Measurements from ENCODE around the gene ARHGEF35. TPM values are rescaled to one million over a fixed set of nuclear protein-coding genes. Genes with fewer than 3 reads are reported as not detected.
"Not testable (repeated sequence)": the region's sequence is repeated elsewhere in the genome, so short reads cannot be mapped to it uniquely, and the experiment has no call there.

The ARHGEF35 gene
- 1 to 10 TPM; 4.8 to 5.2 TPM for total RNA-seq
- polyA plus RNA-seq = 1 to 10 TPM; 2.0 to 2.8 TPM

DNA sequence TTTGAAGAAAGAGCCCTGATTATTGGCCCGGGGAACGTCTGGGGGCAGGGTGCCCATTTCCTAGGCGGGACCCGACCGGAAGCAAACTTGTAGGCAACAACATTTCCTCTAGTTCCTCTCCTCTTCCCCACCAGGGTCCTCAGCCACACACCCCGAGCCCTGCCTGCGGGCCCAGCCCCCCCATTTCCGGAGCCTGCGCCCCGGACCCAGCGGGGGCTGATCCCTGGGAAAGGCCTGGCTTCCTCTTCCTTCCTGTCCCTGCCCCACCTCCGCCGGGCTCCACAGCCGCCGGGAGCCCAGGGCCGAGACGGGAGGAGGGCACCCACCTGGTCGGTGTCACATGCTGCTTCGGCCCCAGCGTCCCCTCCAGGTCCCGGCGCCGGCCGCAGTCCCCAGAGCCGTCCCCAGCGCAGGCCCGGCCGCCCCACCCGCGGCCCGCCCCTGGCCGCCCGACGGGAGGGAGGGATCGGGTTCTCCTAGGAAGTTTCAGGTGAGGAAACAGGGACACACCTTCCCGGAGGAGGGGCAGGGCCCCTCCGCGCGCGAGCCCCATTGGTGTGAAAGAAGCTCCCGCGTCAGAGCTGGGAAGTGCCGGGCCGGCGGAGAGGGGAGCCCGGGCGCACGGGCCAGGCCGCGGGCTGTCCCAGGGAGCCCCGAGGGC, at the start of gene ARHGEF35:
ARHGEF35 (minus strand) TSS at position 622 of the 661 bp plus-strand sequence. CDS start 7,450 bp downstream, outside the sequence.
- H3K27ac ChIP-seq (ENCODE audit: low read depth, low read length); H3K9me3 Mint-ChIP-seq; H3K4me3 ChIP-seq (ENCODE audit: low read length in 2 of 2); intact Hi-C loops (cut with micrococcal nuclease); H3K9me3 ChIP-seq (ENCODE audit: control insufficient read depth in 1 of 2, low read length in 2 of 2); H3K27me3 ChIP-seq (ENCODE audit: insufficient read depth, low read length); H3K4me1 ChIP-seq (ENCODE audit: insufficient read depth, low read length); POLR2A ChIA-PET (ENCODE audit: partially characterized antibody); H3K27me3 Mint-ChIP-seq; CTCF ChIA-PET (ENCODE audit: partially characterized antibody); H3K36me3 Mint-ChIP-seq; H3K36me3 ChIP-seq (ENCODE audit: insufficient read depth, low read length): not testable (repeated sequence)
- peak within 1 kb of the TSS in 4 of 7 donors; percentile 17 to 85 (median 43) for H3K27ac Mint-ChIP-seq
- peak within 1 kb of the TSS in 4 of 8 donors; percentile 59 to 78 (median 74) for H3K4me3 Mint-ChIP-seq
- peaks cover 3 to 16% (median 8%) of the 10 kb centered on the region in 4 donors for H3K4me1 Mint-ChIP-seq
- peak in 1 of 5 donors; percentile 29 for DNase-seq

DNA sequence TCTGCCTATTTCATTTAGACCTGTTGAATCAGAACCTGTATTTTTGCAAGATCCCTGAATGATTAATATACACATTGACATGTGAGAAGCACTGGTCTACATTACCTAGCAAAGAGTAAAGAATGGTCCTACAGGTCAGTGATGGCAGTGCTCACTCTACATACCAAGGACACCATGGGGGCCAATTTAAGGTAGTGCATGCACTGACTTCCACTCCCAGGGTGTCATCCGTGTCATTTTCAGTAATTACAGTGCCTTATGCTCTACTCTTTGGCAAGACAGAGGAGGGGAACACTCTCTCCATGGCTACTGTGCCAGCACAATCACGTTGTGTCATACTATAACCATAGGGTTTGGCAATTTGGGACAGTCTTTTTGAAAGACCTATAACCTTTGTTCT, 49.7 kb upstream of the ARHGEF35 start:
- H3K4me1 Mint-ChIP-seq; H3K36me3 Mint-ChIP-seq; POLR2A ChIA-PET (ENCODE audit: partially characterized antibody); H3K27me3 Mint-ChIP-seq; CTCF ChIA-PET (ENCODE audit: partially characterized antibody); H3K9me3 ChIP-seq (ENCODE audit: control insufficient read depth in 1 of 2, low read length in 2 of 2); DNase-seq; H3K27me3 ChIP-seq (ENCODE audit: insufficient read depth, low read length); H3K4me3 ChIP-seq (ENCODE audit: low read length in 2 of 2); H3K36me3 ChIP-seq (ENCODE audit: insufficient read depth, low read length); H3K4me3 Mint-ChIP-seq; H3K9me3 Mint-ChIP-seq; H3K27ac Mint-ChIP-seq; intact Hi-C loops (cut with micrococcal nuclease); H3K27ac ChIP-seq (ENCODE audit: low read depth, low read length); H3K4me1 ChIP-seq (ENCODE audit: insufficient read depth, low read length): not testable (repeated sequence)

GRCh38 chr7:144239365-144239764, 43.7 kb upstream of the ARHGEF35 start, which contains the start of gene OR2A42:
TSS of gene OR2A42 (minus strand) at chr7:144239605. CDS start at chr7:144232843, 6,762 bp downstream.
- H3K27me3 ChIP-seq (ENCODE audit: insufficient read depth, low read length); H3K27me3 Mint-ChIP-seq; H3K9me3 ChIP-seq (ENCODE audit: control insufficient read depth in 1 of 2, low read length in 2 of 2); DNase-seq; H3K4me1 ChIP-seq (ENCODE audit: insufficient read depth, low read length); CTCF ChIA-PET (ENCODE audit: partially characterized antibody); H3K27ac ChIP-seq (ENCODE audit: low read depth, low read length); H3K4me3 Mint-ChIP-seq; intact Hi-C loops (cut with micrococcal nuclease); POLR2A ChIA-PET (ENCODE audit: partially characterized antibody); H3K9me3 Mint-ChIP-seq; H3K36me3 Mint-ChIP-seq; H3K4me3 ChIP-seq (ENCODE audit: low read length in 2 of 2); H3K4me1 Mint-ChIP-seq; H3K36me3 ChIP-seq (ENCODE audit: insufficient read depth, low read length); H3K27ac Mint-ChIP-seq: not testable (repeated sequence)

DNA sequence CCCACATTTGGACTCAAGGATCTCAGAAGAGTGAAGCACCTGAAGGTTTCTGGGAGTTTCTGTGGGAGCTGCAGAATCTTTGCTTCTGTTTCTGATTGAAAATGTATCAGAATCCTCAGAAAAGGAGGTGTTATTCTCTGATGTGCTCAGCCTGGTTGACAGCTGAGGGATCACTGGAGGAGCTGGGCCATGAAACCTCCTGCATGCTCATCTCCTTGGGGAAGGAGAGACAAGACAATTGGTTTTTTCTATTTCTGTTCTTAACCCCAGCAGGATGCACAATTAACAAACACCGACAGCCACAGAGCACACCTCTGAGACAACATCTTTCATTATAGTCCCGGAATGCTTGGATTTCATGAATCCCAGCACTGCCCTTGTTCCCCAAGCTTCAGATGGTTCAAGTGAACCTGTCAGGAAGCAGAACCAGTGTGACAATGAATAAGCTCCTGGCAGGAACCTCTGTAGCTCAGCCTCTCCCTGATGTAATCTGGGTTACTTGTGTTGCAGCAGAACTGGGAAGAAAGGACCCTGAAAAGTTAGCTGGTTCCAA, 43.0 kb upstream of the ARHGEF35 start:
- intact Hi-C loops (cut with micrococcal nuclease); H3K4me3 Mint-ChIP-seq; POLR2A ChIA-PET (ENCODE audit: partially characterized antibody); H3K4me1 ChIP-seq (ENCODE audit: insufficient read depth, low read length); H3K4me3 ChIP-seq (ENCODE audit: low read length in 2 of 2); H3K27ac ChIP-seq (ENCODE audit: low read depth, low read length); H3K36me3 Mint-ChIP-seq; H3K4me1 Mint-ChIP-seq; CTCF ChIA-PET (ENCODE audit: partially characterized antibody); H3K9me3 ChIP-seq (ENCODE audit: control insufficient read depth in 1 of 2, low read length in 2 of 2); H3K9me3 Mint-ChIP-seq; H3K27me3 ChIP-seq (ENCODE audit: insufficient read depth, low read length); H3K27ac Mint-ChIP-seq; H3K36me3 ChIP-seq (ENCODE audit: insufficient read depth, low read length); H3K27me3 Mint-ChIP-seq: not testable (repeated sequence)
- peak in 1 of 5 donors; percentile 4 for DNase-seq

- DNase-seq; POLR2A ChIA-PET (ENCODE audit: partially characterized antibody): not testable (repeated sequence)
Observed at GRCh38 chr7:144233039-144233438, 37.4 kb upstream of the ARHGEF35 start.

GRCh38 chr7:144231027-144231426, 35.4 kb upstream of the ARHGEF35 start:
- H3K4me3 Mint-ChIP-seq; H3K4me3 ChIP-seq (ENCODE audit: low read length in 2 of 2); DNase-seq; H3K4me1 ChIP-seq (ENCODE audit: insufficient read depth, low read length); H3K36me3 Mint-ChIP-seq; H3K9me3 Mint-ChIP-seq; H3K27ac ChIP-seq (ENCODE audit: low read depth, low read length); H3K36me3 ChIP-seq (ENCODE audit: insufficient read depth, low read length); POLR2A ChIA-PET (ENCODE audit: partially characterized antibody); intact Hi-C loops (cut with micrococcal nuclease); H3K27ac Mint-ChIP-seq; H3K4me1 Mint-ChIP-seq; H3K9me3 ChIP-seq (ENCODE audit: control insufficient read depth in 1 of 2, low read length in 2 of 2); H3K27me3 Mint-ChIP-seq; H3K27me3 ChIP-seq (ENCODE audit: insufficient read depth, low read length); CTCF ChIA-PET (ENCODE audit: partially characterized antibody): not testable (repeated sequence)

More at GRCh38 chr7:144233039-144233438, 37.4 kb upstream of the ARHGEF35 start:
- CTCF ChIA-PET (ENCODE audit: partially characterized antibody); H3K27me3 ChIP-seq (ENCODE audit: insufficient read depth, low read length); H3K27ac ChIP-seq (ENCODE audit: low read depth, low read length); H3K9me3 Mint-ChIP-seq; intact Hi-C loops (cut with micrococcal nuclease); H3K4me1 Mint-ChIP-seq; H3K27ac Mint-ChIP-seq; H3K4me3 Mint-ChIP-seq; H3K36me3 ChIP-seq (ENCODE audit: insufficient read depth, low read length); H3K4me3 ChIP-seq (ENCODE audit: low read length in 2 of 2); H3K27me3 Mint-ChIP-seq; H3K4me1 ChIP-seq (ENCODE audit: insufficient read depth, low read length); H3K9me3 ChIP-seq (ENCODE audit: control insufficient read depth in 1 of 2, low read length in 2 of 2); H3K36me3 Mint-ChIP-seq: not testable (repeated sequence)

GRCh38 chr7:144228810-144229209, 33.2 kb upstream of the ARHGEF35 start:
- H3K4me1 Mint-ChIP-seq; H3K36me3 Mint-ChIP-seq; H3K4me3 ChIP-seq (ENCODE audit: low read length in 2 of 2); intact Hi-C loops (cut with micrococcal nuclease); CTCF ChIA-PET (ENCODE audit: partially characterized antibody); H3K27ac Mint-ChIP-seq; H3K4me3 Mint-ChIP-seq; H3K9me3 ChIP-seq (ENCODE audit: control insufficient read depth in 1 of 2, low read length in 2 of 2); H3K4me1 ChIP-seq (ENCODE audit: insufficient read depth, low read length); H3K9me3 Mint-ChIP-seq; H3K36me3 ChIP-seq (ENCODE audit: insufficient read depth, low read length); H3K27ac ChIP-seq (ENCODE audit: low read depth, low read length); POLR2A ChIA-PET (ENCODE audit: partially characterized antibody); H3K27me3 Mint-ChIP-seq; H3K27me3 ChIP-seq (ENCODE audit: insufficient read depth, low read length); DNase-seq: not testable (repeated sequence)

GRCh38 chr7:144226866-144227265, 31.2 kb upstream of the ARHGEF35 start:
- H3K27me3 ChIP-seq (ENCODE audit: insufficient read depth, low read length); POLR2A ChIA-PET (ENCODE audit: partially characterized antibody); intact Hi-C loops (cut with micrococcal nuclease); H3K27ac ChIP-seq (ENCODE audit: low read depth, low read length); H3K9me3 ChIP-seq (ENCODE audit: control insufficient read depth in 1 of 2, low read length in 2 of 2); H3K4me3 ChIP-seq (ENCODE audit: low read length in 2 of 2); H3K27me3 Mint-ChIP-seq; H3K9me3 Mint-ChIP-seq; H3K36me3 Mint-ChIP-seq; DNase-seq; H3K4me1 ChIP-seq (ENCODE audit: insufficient read depth, low read length); CTCF ChIA-PET (ENCODE audit: partially characterized antibody); H3K4me1 Mint-ChIP-seq; H3K27ac Mint-ChIP-seq; H3K4me3 Mint-ChIP-seq; H3K36me3 ChIP-seq (ENCODE audit: insufficient read depth, low read length): not testable (repeated sequence)
